Fibroblast of the conjunctiva (primary cell): ENCODE data around the gene FNIP1.
"Not testable (repeated sequence)": the region's sequence is repeated elsewhere in the genome, so short reads cannot be mapped to it uniquely, and the experiment has no call there.

ENCODE experiments used
- DNase-seq: peaks from one replicate; pipeline ENCODE4 v3.0.0-alpha.2; 2010; ENCODE audit warnings: low read depth

FNIP1 gene

GRCh38 chr5:131786900-131787692, 9.7 kb downstream of the FNIP1 start:
- no peak for DNase-seq

DNA sequence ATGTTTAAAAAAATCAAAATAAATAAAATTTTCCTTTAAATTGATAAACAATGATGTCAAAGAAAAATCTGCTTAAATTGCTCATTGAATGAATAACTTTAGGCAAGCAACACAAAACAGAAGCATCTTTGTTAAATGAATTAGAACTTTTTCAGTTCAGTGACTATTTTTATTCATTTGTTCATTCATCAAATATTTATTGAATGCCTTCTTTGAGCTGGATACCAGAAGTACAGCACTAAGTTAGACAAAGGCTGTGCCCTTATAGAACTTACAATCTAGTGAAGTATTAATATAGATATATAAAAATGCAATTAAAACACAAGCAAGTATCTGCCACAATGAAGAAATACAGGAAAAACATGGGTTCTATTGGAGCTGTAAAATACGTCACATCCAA, 10.8 kb downstream of the FNIP1 start:
- DNase-seq = no peak

DNA sequence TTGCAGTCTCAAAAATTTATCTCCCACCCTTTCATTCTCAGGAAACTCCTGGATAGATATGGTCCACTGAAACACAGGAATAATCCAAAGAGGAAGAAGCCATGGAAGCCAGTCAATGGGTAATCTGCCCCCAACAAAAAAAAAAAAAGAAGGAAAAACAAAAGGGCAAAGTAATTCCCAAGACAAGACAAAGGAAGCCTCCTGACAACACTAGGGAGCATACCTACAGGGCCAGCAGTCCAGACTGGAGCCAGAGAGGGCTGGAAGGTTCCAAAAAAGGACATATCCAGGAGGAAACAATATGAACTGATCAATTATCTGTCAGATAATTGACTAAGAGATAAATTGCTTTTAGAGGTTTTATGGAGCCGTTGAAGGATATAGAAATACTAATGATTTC, 12.9 kb downstream of the FNIP1 start:
- DNase-seq = no peak

- DNase-seq = no peak
These were observed 13.5 kb downstream of the FNIP1 start for GRCh38 chr5:131783357-131783756.

- DNase-seq = no peak
These were observed 14.1 kb downstream of the FNIP1 start for GRCh38 chr5:131782717-131783116.

GRCh38 chr5:131778141-131778540, 18.7 kb downstream of the FNIP1 start:
- DNase-seq = not testable (repeated sequence)

DNA sequence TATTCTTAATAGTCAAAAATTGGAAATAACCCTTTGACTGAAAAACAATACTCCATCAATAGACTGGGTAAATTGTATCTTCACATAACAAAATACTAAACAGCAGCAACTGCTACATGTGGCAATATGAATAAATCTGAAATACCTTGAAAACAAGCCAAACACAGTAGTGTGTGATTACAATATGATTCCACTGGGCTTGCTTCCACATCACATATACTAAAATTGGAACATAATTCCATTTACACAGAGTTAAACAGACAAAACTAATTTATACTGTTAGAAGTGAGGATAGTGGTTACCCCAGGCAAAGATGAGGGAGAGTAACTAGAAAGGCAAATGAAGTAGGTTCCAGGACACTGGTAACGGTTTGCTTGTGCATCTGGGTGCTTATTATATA, 20.4 kb downstream of the FNIP1 start:
- peak; percentile 14 for DNase-seq

GRCh38 chr5:131774652-131775367, 22.0 kb downstream of the FNIP1 start:
- no peak for DNase-seq

GRCh38 chr5:131773805-131774204, 23.0 kb downstream of the FNIP1 start:
- DNase-seq = no peak

- no peak for DNase-seq
These were observed 25.1 kb downstream of the FNIP1 start for GRCh38 chr5:131771692-131772091.

- DNase-seq = no peak
These were observed 26.9 kb downstream of the FNIP1 start for GRCh38 chr5:131769961-131770360.

- DNase-seq = no peak
These were observed 27.5 kb downstream of the FNIP1 start for GRCh38 chr5:131769336-131769735.

DNA sequence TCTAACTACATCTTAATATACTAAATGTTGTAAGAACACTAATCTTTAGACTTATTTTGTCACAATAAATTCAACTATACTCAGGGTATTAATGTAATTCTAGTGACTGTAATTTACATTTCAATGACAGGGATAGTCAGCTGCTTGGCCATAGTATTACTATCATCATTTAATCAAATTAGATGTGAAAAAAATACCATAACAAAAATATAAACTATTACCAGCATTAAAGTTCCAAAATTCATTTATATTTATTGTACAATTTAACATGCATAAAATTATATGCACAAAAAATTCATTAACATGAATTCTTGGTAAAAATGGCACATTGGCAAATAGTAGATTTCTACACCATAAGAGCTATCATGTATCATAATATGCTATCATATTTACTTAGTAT, 28.9 kb downstream of the FNIP1 start:
- no peak for DNase-seq

DNA sequence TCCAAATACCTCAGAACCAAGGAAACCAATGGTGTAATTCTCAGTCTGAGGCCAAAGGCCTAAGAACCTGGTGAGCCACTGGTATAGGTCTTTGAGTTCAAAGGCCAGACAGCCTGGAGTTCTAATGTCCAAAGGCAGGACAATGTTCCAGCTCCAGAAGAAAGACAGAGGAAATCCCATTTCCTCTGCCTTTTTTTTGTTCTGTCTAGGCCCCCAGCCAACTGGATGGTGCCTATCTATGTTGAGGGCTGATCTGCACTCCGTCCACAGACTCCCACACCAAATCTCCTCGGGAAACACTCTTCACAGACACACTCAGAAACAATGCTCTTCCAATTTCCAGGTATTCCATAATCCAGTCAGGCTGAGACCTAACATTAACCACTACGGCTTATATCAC, 30.1 kb downstream of the FNIP1 start:
- DNase-seq = no peak

DNA sequence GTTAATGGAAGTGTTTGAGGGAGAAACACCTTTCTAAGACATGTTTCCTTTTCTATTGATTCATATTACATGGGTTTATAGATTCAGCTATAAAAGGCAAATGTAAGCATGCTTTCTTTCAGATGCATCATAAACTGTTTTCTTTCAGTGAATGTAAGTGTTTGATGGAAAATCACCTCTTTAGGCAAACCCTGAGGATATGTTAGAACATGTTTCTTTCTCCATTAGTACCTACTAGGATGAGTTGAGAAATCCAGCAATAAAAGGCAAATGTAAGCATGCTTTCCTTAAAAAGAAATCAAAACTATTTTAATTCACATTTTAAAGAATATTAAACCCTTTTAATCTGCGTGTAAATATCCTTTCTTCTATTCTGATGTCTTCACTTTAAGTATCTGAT, 31.6 kb downstream of the FNIP1 start:
- DNase-seq = no peak

DNA sequence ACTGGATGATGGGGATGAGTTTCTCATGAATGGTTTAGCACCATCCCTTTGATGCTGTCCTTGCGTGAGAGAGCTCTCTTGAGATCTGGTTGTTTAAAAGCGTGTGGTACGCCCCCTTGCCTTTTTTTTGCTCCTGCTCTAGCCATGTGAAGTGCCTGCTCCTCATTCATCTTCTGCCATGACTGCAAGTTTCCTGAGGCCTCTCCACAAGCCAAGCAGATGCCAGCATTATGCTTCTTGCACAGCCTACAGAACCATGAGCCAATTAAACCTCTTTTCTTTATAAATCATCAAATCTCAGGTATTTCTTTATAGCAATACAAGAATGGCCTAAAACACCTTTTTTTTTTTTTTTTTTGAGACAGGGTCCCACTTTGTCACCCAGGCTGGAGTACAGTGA, 32.8 kb downstream of the FNIP1 start:
- no peak for DNase-seq

DNA sequence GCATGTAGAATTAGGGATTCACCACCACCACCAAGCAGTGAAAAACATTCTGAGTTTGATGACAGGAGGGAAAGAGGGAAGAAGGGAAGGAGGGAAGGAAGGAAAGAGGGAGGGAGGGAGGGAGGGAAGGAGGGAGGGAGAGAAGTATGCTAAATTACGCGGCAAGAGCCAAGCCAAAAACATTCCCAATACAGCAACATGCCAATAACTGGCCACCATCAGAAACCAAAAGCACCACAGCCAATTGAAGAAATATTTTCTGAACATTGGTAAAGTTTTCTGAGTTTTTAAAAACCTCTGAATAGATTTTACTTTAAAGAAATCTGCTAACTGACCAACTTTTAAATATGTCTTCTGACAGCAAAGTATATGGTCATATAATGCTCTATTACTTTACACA, 36.0 kb downstream of the FNIP1 start:
- DNase-seq = no peak

GRCh38 chr5:131759704-131760103, 37.1 kb downstream of the FNIP1 start:
- no peak for DNase-seq

GRCh38 chr5:131758520-131758900, 38.3 kb downstream of the FNIP1 start:
- DNase-seq = no peak

DNA sequence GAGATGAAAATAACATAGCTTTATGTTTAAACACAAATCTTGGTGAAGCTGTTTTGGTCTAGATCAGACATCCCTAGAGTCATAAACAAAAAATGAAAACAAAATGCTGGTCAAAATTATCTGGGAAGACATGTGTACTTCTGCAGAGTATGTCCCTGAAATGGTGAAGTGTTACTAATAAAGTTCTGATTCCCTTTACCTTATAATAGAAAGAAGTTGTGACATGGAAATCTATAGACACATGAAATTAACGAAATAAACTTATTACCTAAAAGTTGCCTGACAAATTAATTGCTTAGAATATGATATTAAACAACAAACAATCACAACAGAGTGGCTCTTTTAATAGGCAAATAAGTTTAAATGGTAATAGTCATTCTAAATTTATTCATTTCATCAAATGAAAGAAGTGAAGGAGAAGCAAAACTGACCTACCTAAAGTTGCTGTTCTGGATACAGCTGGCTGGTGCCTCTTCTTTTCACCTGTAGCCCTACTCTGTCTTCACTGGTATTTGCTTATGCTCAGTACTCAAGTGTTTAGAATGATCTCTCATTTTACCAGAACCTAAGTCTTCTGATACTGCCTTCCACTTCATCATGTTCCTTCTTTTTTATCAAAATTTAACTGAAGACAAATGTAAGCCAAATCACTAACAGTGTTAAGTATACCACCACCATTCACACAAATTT, 38.8 kb downstream of the FNIP1 start:
- no peak for DNase-seq

GRCh38 chr5:131756942-131757341, 39.9 kb downstream of the FNIP1 start:
- DNase-seq = no peak

- DNase-seq = no peak
These were observed 42.5 kb downstream of the FNIP1 start for GRCh38 chr5:131754363-131754762.

DNA sequence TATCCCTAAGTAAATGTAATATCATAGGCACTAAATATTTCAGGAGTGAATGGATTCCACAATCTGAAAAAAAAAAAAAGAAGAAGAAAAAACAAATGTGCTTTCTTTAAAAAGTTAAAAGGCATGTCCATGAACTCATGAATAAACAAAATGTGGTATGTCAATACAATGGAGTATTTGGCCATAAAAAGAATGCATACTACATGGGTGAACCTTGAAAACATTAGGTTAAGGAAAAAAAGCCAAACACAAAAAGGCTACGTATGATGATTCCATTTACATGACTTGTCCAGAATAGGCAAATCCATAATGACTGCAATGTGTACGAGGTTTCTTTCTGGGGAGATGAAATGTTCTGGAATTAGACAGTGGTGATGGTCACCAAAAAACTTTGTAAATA, 45.3 kb downstream of the FNIP1 start:
- no peak for DNase-seq
